Endothelial cell of umbilical vein (primary cell): ENCODE results near the gene PERM1. TPM values are rescaled to one million over a fixed set of nuclear protein-coding genes. Genes with fewer than 3 reads are reported as not detected.

Experiments used
- BruUV-seq: library from RNA; stranded (reverse); fragments of 400-500 nt; replicated peaks from 2 replicates; lab custom pipeline; 2021; lab: Mats Ljungman, UMichigan
- CTCF ChIA-PET: fragments of 300-600, 350-600 bp; sonication (Branson Sonifier 250); formaldehyde crosslinking; loops from one replicate; lab custom pipeline; 2021; ENCODE audit warnings: antibody characterized with exemption, inconsistent platforms; lab: Charles Lee
- POLR2A ChIA-PET: fragments of 300-600, 350-600 bp; sonication (Branson Sonifier 250); formaldehyde crosslinking; loops from one replicate; lab custom pipeline; 2021; ENCODE audit warnings: antibody characterized with exemption, inconsistent platforms; lab: Charles Lee
- DNase-seq: peaks from one replicate; pipeline ENCODE4 v3.0.0-alpha.2; 2011; ENCODE audit warnings: low read depth, low spot score
- FAIRE-seq: peaks from 2 replicates; lab custom pipeline; 2011; peaks lifted over from hg19 to GRCh38; lab: Jason Lieb, UNC
- H2AFZ ChIP-seq: 2 replicates; pipeline ENCODE4 v1.6.0; 2012; ENCODE audit warnings: low read depth, low read length, control low read depth, inconsistent platforms
- H3K27ac ChIP-seq: 2 replicates; pipeline ENCODE4 v1.5.1; 2011; ENCODE audit warnings: low read depth, mild to moderate bottlenecking, control low read depth, low read length, moderate library complexity; ENCODE audit not compliant: insufficient read depth
- H3K27me3 ChIP-seq, 2 experiments: 2 replicates each; pipeline versions ENCODE4 v1.6.0 to v1.6.1; 2011; ENCODE audit warnings: low read length in 2 of 2, mixed read lengths in 1 of 2; ENCODE audit not compliant: control insufficient read depth in 2 of 2, insufficient read depth in 2 of 2
- H3K36me3 ChIP-seq, 2 experiments: 2 replicates in 1 of 2; 3 replicates in 1 of 2; pipeline ENCODE4 v1.5.1; 2011; ENCODE audit warnings: low read length in 2 of 2, mild to moderate bottlenecking in 1 of 2, moderate library complexity in 1 of 2; ENCODE audit not compliant: control insufficient read depth in 2 of 2, insufficient read depth in 2 of 2; ENCODE audit errors: extremely low read depth in 1 of 2
- H3K4me1 ChIP-seq: 3 replicates; pipeline ENCODE4 v1.5.1; 2011; ENCODE audit warnings: mild to moderate bottlenecking, low read length; ENCODE audit not compliant: control insufficient read depth, insufficient read depth; ENCODE audit errors: extremely low read depth
- H3K4me2 ChIP-seq: 2 replicates; pipeline ENCODE4 v1.6.1; 2011; ENCODE audit warnings: low read length, control low read depth, mixed read lengths; ENCODE audit not compliant: insufficient read depth
- H3K4me3 ChIP-seq, 3 experiments: fragments of 200-600 bp in 1 of 3; sonication (generic), shearing (Covaris generic) in 1 of 3; replicated peaks in 1 of 3; 2 replicates each; pipeline ENCODE4 v1.5.1; 2011 to 2016; ENCODE audit warnings: control low read depth in 3 of 3, low read length in 3 of 3, mild to moderate bottlenecking in 2 of 3, inconsistent platforms in 1 of 3, low read depth in 1 of 3, moderate library complexity in 1 of 3; ENCODE audit not compliant: insufficient read depth in 1 of 3
- H3K79me2 ChIP-seq: 2 replicates; pipeline ENCODE4 v1.6.0; 2012; ENCODE audit warnings: low read length, inconsistent platforms; ENCODE audit not compliant: control insufficient read depth, insufficient read depth
- H3K9ac ChIP-seq: replicated peaks from 2 replicates; pipeline ENCODE3; 2011; ENCODE audit warnings: low read length, control low read depth; ENCODE audit not compliant: insufficient read depth; ENCODE audit errors: extremely low read depth
- H3K9me1 ChIP-seq: replicated peaks from 3 replicates; pipeline ENCODE4 v1.6.0; 2011; ENCODE audit warnings: mild to moderate bottlenecking, low read length; ENCODE audit not compliant: control insufficient read depth, insufficient read depth; ENCODE audit errors: extremely low read depth
- H3K9me3 ChIP-seq: replicated peaks from 2 replicates; pipeline ENCODE4 v1.5.1; 2012; ENCODE audit warnings: low read length, inconsistent platforms; ENCODE audit not compliant: control insufficient read depth, insufficient read depth
- H4K20me1 ChIP-seq: replicated peaks from 2 replicates; pipeline ENCODE3; 2011; ENCODE audit warnings: mild to moderate bottlenecking, low read length; ENCODE audit not compliant: control insufficient read depth, insufficient read depth; ENCODE audit errors: extremely low read depth
- CTCF ChIP-seq, 2 donors: IDR thresholded peaks; 1 replicate in 1 of 2; 2 replicates in 1 of 2; pipeline ENCODE4 v1.5.1; 2011; ENCODE audit warnings: low read length in 2 of 2, mild to moderate bottlenecking in 2 of 2, moderate library complexity in 2 of 2, control low read depth in 1 of 2, inconsistent platforms in 1 of 2, low read depth in 1 of 2; ENCODE audit not compliant: insufficient read depth in 1 of 2; ENCODE audit errors: extremely low read depth in 1 of 2
- EZH2 ChIP-seq: IDR thresholded peaks from 2 replicates; pipeline ENCODE4 v1.6.1; 2012; ENCODE audit warnings: borderline replicate concordance, low read depth, mild to moderate bottlenecking, moderate library complexity, low read length, inconsistent platforms; ENCODE audit not compliant: severe bottlenecking
- FOS ChIP-seq: IDR thresholded peaks from 2 replicates; pipeline ENCODE4 v1.6.1; 2011; ENCODE audit warnings: mild to moderate bottlenecking, low read length, moderate library complexity, borderline replicate concordance; ENCODE audit not compliant: insufficient read depth
- GATA2 ChIP-seq: IDR thresholded peaks from 2 replicates; pipeline ENCODE4 v1.7.0; 2011; ENCODE audit warnings: low read depth, mild to moderate bottlenecking, moderate library complexity, mixed read lengths, low read length; ENCODE audit not compliant: insufficient read length, insufficient read depth
- JUN ChIP-seq: IDR thresholded peaks from 2 replicates; pipeline ENCODE4 v1.6.1; 2011; ENCODE audit warnings: borderline replicate concordance, low read depth; ENCODE audit not compliant: insufficient read length, insufficient read depth
- MAX ChIP-seq: IDR thresholded peaks from 2 replicates; pipeline ENCODE4 v1.6.1; 2011; ENCODE audit not compliant: insufficient read depth, insufficient read length
- MYC ChIP-seq: IDR thresholded peaks from one replicate; pipeline ENCODE4 v1.6.1; 2011; ENCODE audit warnings: mild to moderate bottlenecking, low read depth, low read length
- POLR2A ChIP-seq: IDR thresholded peaks from 2 replicates; pipeline ENCODE4 v1.6.1; 2012; ENCODE audit warnings: low read depth, mild to moderate bottlenecking, control low read depth, low read length
- POLR2AphosphoS5 ChIP-seq: IDR thresholded peaks from 2 replicates; pipeline ENCODE4 v1.6.1; 2012; ENCODE audit warnings: low read depth, mild to moderate bottlenecking, control low read depth, low read length, moderate library complexity; ENCODE audit not compliant: insufficient read depth
- dilution Hi-C: fragments of 300-500 bp; cut with MboI; formaldehyde crosslinking; loops from one replicate; pipeline ENCODE4 v1.15.0; 2019; ENCODE audit warnings: low sequenced_read_pairs; ENCODE audit not compliant: extremely low pct_ligation_motif_present
- intact Hi-C: fragments of 100-400 bp; cut with micrococcal nuclease; formaldehyde crosslinking; loops from one replicate; pipeline ENCODE4 v1.10.0; 2022
- polyA plus RNA-seq, 4 experiments: library from polyadenylated mRNA; depleted of rRNA in 3 of 4; stranded (reverse) in 3 of 4; unstranded in 1 of 4; fragments of >200 nt; gene quantifications; 2 replicates each; pipeline versions ENCODE4 v1.2.1 to v1.2.3, GENCODE V29; 2011 to 2012; ENCODE audit warnings: missing spikeins in 1 of 4
- total RNA-seq: library from RNA; stranded (reverse); gene quantifications from 2 replicates; pipeline ENCODE4 v1.2.3, GENCODE V29; 2021

The PERM1 gene
- total and polyA plus RNA-seq, 2 donors (not counting 3 experiments of a cell fraction or from before 2014, with no cell fraction given) = not detected

- no peak overlapping the region for H3K9ac ChIP-seq
- no peaks in the 10 kb centered on the region for H3K79me2 ChIP-seq
- dilution Hi-C loops = no loop called here
- TF ChIP-seq CTCF (IDR thresholded peaks at IDR 0.05; ENCODE audit: extremely low read depth in 1 of 2, insufficient read depth in 1 of 2, low read depth in 1 of 2, low read length in 2 of 2) (no peak), MYC (no peak), FOS (no peak), EZH2 (no peak), JUN (no peak), MAX (no peak), POLR2AphosphoS5 (no peak), GATA2 (no peak), POLR2A (no peak)
- no peak overlapping the region for H3K27ac ChIP-seq
- no peak overlapping the region for H2AFZ ChIP-seq
- H3K9me3 ChIP-seq = no peaks in the 10 kb centered on the region
- ChIA-PET POLR2A (no interaction called here), CTCF (interaction anchor here (2.5 to 3.9 kb wide), 2 partner anchors 9 to 10 kb away, joined by 11 to 25 read pairs; no protein-coding TSS in a partner anchor)
- H3K27me3 ChIP-seq = peaks cover 0 to 13% of the 10 kb centered on the region in 2 experiments
- H3K4me3 ChIP-seq = no peak overlapping the region
- no peak overlapping the region for H3K4me2 ChIP-seq
- no peaks in the 10 kb centered on the region for H4K20me1 ChIP-seq
- intact Hi-C loops = no loop called here
- no peaks in the 10 kb centered on the region for H3K9me1 ChIP-seq
- no peak for DNase-seq
- FAIRE-seq = no peak
- no peaks in the 10 kb centered on the region for H3K4me1 ChIP-seq
- H3K36me3 ChIP-seq = no peaks in the 10 kb centered on the region
- BruUV-seq = no TSS peak
Observed at GRCh38 chr1:993379-993995, 11.6 kb upstream of the PERM1 start.
